ENCODE results near the gene ACMSD.
"Not testable (repeated sequence)": the region's sequence is repeated elsewhere in the genome, so short reads cannot be mapped to it uniquely, and the experiment has no call there.

ACMSD gene

GRCh38 chr2:134823431-134823830 lies 15.0 kb upstream of the ACMSD start:
- Mint-ChIP-seq H3K4me1 (peaks cover 6% of the 10 kb centered on the region), H3K27me3 (ENCODE audit: low read depth, poor library complexity) (peaks cover 3% of the 10 kb centered on the region), H3K4me3 (no peak overlapping the region), H3K36me3 (ENCODE audit: low read depth) (peaks cover 10% of the 10 kb centered on the region), H3K27ac (no peak overlapping the region), H3K9me3 (peaks cover 22% of the 10 kb centered on the region)
- no peak for TF ChIP-seq CTCF (IDR thresholded peaks at IDR 0.05)
- no peak for DNase-seq

- peaks cover 3% of the 10 kb centered on the region for H3K27me3 Mint-ChIP-seq (ENCODE audit: low read depth, poor library complexity)
- H3K9me3 Mint-ChIP-seq: peaks cover 22% of the 10 kb centered on the region
- DNase-seq: no peak
- TF ChIP-seq CTCF (IDR thresholded peaks at IDR 0.05): no peak
- no peak overlapping the region for H3K4me3 Mint-ChIP-seq
- no peak overlapping the region for H3K27ac Mint-ChIP-seq
- H3K4me1 Mint-ChIP-seq: peaks cover 6% of the 10 kb centered on the region
- peaks cover 10% of the 10 kb centered on the region for H3K36me3 Mint-ChIP-seq (ENCODE audit: low read depth)
These were observed 14.6 kb upstream of the ACMSD start for GRCh38 chr2:134823832-134824231.

GRCh38 chr2:134825716-134826115 lies 12.7 kb upstream of the ACMSD start:
- H3K36me3 Mint-ChIP-seq (ENCODE audit: low read depth); H3K4me3 Mint-ChIP-seq; DNase-seq; H3K4me1 Mint-ChIP-seq; H3K27ac Mint-ChIP-seq; H3K27me3 Mint-ChIP-seq (ENCODE audit: low read depth, poor library complexity): not testable (repeated sequence)
- peaks cover 22% of the 10 kb centered on the region for H3K9me3 Mint-ChIP-seq

- no peak for TF ChIP-seq CTCF (IDR thresholded peaks at IDR 0.05)
- DNase-seq: no peak
- no peaks in the 10 kb centered on the region for H3K36me3 Mint-ChIP-seq (ENCODE audit: low read depth)
These were observed 2.9 kb upstream of the ACMSD start for GRCh38 chr2:134835471-134835870.

GRCh38 chr2:134836986-134837385 lies 1.4 kb upstream of the ACMSD start:
- Mint-ChIP-seq H3K27ac (no peak overlapping the region), H3K27me3 (ENCODE audit: low read depth, poor library complexity) (no peaks in the 10 kb centered on the region), H3K36me3 (ENCODE audit: low read depth) (no peaks in the 10 kb centered on the region), H3K9me3 (peaks cover 35% of the 10 kb centered on the region), H3K4me3 (no peak overlapping the region), H3K4me1 (no peaks in the 10 kb centered on the region)
- TF ChIP-seq CTCF (IDR thresholded peaks at IDR 0.05): no peak
- DNase-seq: no peak

More at GRCh38 chr2:134835471-134835870, 2.9 kb upstream of the ACMSD start:
- no peak overlapping the region for H3K27ac Mint-ChIP-seq
- H3K9me3 Mint-ChIP-seq: peaks cover 35% of the 10 kb centered on the region
- H3K27me3 Mint-ChIP-seq (ENCODE audit: low read depth, poor library complexity): no peaks in the 10 kb centered on the region
- no peak overlapping the region for H3K4me3 Mint-ChIP-seq
- H3K4me1 Mint-ChIP-seq: no peaks in the 10 kb centered on the region

- TF ChIP-seq CTCF (IDR thresholded peaks at IDR 0.05): no peak
- Mint-ChIP-seq H3K36me3 (ENCODE audit: low read depth) (no peaks in the 10 kb centered on the region), H3K4me3 (no peak overlapping the region), H3K4me1 (no peaks in the 10 kb centered on the region), H3K27ac (no peak overlapping the region), H3K27me3 (ENCODE audit: low read depth, poor library complexity) (peaks cover 7% of the 10 kb centered on the region), H3K9me3 (peaks cover 25% of the 10 kb centered on the region)
- DNase-seq: no peak
These were observed 1.2 kb downstream of the ACMSD start for GRCh38 chr2:134839649-134840048.

Data from nephron progenitor cell (in vitro differentiated cells).